Stimulated activated CD8-positive, alpha-beta memory T cell treated with anti-CD3 and anti-CD28 coated beads, Interleukin-4, amount 100 ng/mL, for 24 hours (primary cell): ENCODE data around the gene ARHGAP15.
"Not testable (repeated sequence)": the region's sequence is repeated elsewhere in the genome, so short reads cannot be mapped to it uniquely, and the experiment has no call there.

Source experiments
- DNase-seq: peaks from one replicate; pipeline ENCODE4 v3.0.0-alpha.2; 2020; ENCODE audit warnings: low read depth

ARHGAP15 gene

GRCh38 chr2:143529118-143529720 is 400.0 kb downstream of the ARHGAP15 start:
- no peak for DNase-seq

DNA sequence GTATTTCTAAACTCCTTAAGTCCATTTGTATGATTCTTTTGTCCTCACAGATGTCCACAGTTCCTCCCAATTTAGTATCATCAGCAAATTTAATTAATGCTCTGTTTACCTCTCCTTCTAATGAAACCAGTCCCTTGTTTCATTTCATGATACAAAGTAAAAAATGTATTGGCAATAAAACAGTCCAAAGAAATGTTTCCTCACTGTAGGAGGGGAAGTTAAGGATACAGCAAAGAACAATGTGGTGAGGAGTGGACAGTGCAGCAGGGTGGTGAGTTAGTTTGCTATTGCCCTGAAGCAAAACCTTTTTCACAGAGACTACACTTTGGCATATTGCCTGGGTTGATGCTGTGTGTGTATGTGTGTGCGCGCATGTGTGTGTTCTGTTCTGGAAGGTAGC is 401.5 kb downstream of the ARHGAP15 start:
- DNase-seq, result no peak

DNA sequence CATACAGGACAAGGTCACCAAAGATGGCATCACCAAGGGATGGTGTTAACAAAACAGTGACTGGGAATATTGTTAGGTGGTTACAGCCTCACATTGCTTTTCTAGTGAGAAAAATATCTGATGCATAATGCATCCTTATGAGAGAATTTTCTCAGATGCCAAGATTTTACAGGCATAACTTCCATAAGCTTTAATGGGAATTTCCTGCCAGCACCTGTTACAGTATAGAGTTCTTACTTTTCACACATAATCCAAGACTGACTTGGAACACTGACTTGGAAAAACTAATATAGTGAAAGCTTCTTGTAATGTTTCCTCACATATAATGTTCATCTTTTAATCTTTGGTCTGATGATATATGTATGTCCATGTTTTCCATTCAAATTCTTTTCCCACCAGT is 402.8 kb downstream of the ARHGAP15 start:
- no peak for DNase-seq

GRCh38 chr2:143533846-143534245 is 404.6 kb downstream of the ARHGAP15 start:
- no peak for DNase-seq

- DNase-seq, result no peak
These were observed 406.6 kb downstream of the ARHGAP15 start for GRCh38 chr2:143535802-143536201.

- not testable (repeated sequence) for DNase-seq
These were observed 412.7 kb downstream of the ARHGAP15 start for GRCh38 chr2:143541899-143542298.

DNA sequence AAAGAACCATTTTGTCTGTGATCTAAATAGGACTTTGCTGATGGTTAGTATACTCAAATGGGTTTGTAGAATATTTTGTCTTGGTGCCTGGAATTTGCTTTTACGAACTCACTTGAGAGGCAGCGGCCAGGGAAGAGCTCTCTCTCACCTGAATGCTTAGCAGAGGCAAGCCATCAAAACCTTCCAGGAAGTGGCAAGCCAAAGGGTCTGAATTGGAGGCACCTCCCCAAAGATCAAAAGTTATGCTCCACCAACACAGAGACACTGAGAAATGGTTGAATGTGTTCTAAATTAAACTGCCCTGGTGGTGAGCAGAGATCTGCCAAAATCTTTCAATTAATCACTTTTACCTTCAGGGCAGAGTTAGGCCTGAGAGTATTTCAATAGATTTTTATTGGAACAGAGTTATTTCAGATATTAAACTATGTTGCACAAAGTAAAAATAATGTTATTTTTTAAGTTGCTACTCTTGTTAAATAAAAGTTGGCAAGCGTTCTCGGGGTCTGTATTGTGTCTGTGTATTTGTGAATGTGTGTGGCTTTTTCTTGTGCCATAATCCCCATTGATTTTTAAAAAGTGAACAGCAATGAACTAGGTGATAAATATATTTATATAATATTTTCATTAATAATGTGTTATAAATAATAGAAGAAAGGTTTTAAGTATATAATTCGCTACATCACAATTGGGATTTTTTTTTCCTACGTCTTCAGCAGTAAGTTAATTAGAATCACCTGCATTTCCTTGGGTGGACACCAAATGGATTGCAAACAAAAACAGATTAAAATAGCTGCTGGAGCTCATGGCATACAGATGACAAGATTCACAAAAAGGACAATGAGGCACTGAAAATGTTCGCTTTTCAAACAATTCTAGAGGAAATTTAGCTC is 416.1 kb downstream of the ARHGAP15 start:
- no peak for DNase-seq

DNA sequence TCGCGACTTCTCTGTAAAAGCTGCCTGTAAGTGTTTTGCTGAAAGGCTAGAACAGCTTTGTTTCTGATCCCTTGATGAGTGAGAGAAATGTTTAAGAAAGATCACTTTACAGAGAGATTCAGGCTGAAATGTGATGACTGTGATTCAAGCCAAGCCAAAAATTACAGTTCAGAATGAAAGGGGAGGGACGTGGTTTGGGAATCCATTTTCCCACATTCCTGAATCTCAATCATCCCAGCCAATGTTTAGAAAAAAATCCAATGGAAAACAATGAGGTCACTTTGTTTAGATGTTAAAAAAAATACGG is 416.7 kb downstream of the ARHGAP15 start:
- no peak for DNase-seq

DNA sequence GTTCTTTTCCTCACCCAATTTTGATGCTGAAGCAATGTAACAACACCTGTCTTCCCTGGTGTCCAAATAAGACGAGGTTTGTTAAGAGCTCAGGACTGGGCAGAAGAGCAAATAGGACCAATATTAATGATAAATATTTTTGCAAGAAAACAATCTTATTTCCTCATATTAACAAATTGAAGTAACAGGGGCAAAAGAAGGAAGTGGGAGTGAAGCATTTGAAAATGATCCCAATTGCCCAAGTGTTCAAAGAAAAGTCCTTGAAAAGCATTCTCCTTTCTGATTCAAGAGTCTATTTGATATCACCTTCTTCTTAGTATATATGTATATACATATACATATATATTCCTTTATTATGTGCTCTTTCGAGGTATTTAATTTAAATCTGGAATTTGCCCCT is 418.8 kb downstream of the ARHGAP15 start:
- DNase-seq, result no peak

DNA sequence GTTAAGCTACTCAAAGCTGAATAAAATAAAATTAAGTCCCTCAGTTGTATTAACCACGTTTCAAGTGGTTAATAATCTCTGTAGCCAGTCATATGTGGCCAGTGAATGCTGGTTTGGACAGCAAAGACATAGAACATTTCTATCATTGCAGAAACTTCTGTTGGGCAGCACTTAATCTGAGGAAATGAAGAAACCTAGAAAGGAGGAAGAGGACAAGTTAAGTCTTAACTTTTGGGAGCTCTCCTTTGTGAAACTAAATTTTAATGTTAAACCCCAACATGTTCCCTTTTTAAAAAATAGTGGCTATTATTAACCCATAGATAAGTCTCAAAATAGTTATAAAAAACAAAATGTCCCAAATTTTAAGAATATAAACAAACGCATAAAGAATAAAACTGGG is 421.3 kb downstream of the ARHGAP15 start:
- no peak for DNase-seq

GRCh38 chr2:143551971-143552650 is 422.9 kb downstream of the ARHGAP15 start:
- no peak for DNase-seq

GRCh38 chr2:143553261-143553660 is 424.0 kb downstream of the ARHGAP15 start:
- DNase-seq, result no peak

GRCh38 chr2:143558665-143559064 is 429.4 kb downstream of the ARHGAP15 start:
- DNase-seq, result no peak

DNA sequence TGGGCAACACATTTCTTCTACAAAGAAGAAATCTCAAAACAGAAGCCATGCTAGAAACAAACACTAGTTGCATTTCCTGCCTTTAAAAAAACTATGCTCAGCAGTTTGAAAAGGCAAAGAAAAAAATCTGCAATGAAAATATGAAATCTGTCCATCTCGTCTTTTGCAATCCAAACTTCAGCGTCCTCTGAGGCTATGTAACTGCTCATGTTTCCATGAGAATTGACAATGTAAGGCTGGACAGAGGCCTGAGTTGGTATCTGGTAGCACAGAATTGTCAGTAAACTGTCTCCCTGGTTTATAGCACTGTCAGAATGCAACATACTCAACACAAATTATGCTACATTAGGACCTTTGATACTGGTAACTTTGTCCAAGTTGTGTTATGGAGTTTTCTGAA is 429.9 kb downstream of the ARHGAP15 start:
- DNase-seq, result no peak

DNA sequence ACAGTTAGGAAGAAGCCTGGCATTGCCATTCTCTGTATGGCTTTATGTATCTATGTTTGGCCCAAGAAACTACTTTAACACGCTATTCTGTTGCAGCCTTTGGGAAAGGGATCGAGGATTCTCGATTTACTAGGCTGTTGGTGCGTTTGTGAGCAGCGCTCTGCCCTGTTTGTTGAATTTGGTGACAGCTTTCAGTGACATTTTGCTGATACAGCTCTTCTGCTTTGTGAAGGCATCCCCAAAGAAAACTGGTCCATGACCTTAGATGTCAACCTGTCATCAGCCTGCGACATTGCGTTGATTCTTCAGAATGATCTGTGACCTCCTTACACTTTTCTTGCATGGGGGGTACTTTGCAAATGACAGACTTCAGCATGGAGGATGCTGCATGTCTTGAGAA is 431.5 kb downstream of the ARHGAP15 start:
- no peak for DNase-seq

GRCh38 chr2:143564419-143564818 is 435.2 kb downstream of the ARHGAP15 start:
- no peak for DNase-seq

- no peak for DNase-seq
These were observed 442.5 kb downstream of the ARHGAP15 start for GRCh38 chr2:143571747-143572146.

DNA sequence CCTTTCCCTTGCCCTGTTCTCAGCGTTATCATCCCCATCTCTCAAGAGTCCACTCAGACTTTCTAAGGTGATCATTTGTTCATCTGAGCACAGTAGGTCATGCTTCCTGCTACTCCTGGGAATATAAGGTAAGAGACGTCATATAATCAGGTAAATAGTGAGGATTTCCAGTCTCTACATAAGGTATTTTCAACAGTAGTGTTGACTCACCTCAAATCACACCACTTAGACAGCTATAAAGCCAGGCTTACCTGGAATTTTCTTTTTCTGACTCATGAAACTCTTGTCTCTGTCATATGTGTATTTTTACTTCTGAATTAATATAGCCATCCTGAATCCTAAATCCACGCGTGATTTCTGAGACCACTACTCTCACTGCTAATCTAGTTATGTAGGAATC is 443.2 kb downstream of the ARHGAP15 start:
- DNase-seq, result no peak

- no peak for DNase-seq
These were observed 444.9 kb downstream of the ARHGAP15 start for GRCh38 chr2:143574069-143574468.

- DNase-seq, result no peak
These were observed 446.1 kb downstream of the ARHGAP15 start for GRCh38 chr2:143575340-143575739.

DNA sequence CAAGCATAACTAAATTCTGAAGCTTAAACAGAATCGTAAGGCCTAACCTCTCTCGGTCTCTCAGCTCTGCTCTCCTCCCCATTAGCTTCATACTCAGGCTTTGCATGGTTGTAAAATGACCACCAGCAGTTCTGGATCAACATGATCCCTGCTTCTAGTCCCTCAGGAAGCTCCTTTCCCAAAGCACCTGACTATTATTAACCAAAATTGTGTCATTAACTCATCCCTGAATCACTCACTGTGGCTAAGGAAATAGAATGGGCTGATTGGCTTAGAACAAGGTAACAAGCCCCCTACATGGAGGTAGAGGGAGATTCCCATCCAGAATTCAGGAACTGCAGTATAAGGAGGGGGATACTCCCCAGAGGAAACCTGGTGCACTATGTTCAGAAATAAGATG is 448.3 kb downstream of the ARHGAP15 start:
- DNase-seq, result no peak

GRCh38 chr2:143579456-143579855 is 450.2 kb downstream of the ARHGAP15 start:
- DNase-seq, result no peak

DNA sequence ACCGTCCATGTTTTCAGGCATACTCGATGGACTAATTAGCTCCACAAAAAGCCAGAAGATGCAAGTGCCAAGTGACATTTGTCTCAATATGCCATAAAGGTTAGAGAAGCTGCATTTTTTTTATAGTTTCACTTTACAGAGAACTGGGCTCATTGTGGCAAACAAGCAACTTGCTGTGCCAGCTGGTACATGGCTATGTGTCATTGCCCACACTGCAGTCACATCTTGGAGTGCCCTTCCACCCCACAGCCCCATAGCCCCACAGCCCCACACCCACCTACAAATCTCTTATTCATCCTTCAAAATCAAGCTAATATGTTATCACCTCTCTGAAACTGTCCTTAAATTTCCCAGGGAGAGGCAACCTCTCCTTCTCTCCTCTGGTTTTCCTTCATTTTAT is 451.9 kb downstream of the ARHGAP15 start:
- DNase-seq, result no peak
